GM04504 (cell line): ENCODE results near the gene PLXNA2.

Experiments
- DNase-seq: peaks from one replicate; pipeline ENCODE4 v3.0.0-alpha.2; 2012; ENCODE audit warnings: low read depth

The PLXNA2 gene

DNA sequence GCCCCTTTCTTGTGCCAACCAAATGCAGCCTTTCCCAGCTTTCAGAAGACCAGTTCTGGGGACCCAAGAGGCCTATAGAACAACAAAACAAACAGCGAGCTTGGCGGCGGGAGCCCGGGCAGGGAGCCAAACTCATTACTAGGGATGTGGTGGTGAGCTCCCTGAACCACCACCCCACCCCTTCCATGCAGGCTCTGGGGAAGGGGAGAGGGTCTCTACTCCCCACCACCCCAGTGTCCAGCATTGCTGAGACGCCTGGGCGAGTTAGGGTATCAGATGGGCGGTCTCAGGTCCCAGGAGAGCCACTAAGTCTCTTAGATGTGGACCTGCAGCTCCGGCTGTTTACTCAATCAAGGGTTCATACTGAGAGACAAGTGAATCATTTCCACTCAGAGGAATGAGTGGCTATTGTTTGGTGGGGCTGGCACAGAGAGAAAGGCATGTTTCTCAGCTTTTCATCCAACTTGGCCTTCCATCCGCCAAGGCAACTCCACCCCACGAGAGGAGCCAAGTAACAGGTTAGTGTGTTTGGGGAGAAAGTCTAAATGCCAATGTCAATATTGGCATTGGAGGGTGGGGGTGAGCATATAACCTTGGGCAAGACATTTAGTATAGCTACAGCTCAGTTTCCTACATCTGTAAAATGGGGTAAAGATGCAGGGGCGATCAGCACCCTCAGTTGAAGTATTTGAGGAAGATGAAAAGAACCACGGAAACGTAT is 40.9 kb downstream of the PLXNA2 start:
- no peak for DNase-seq

GRCh38 chr1:208202333-208202995 is 41.7 kb downstream of the PLXNA2 start:
- DNase-seq, result no peak

GRCh38 chr1:208201229-208201628 is 43.0 kb downstream of the PLXNA2 start:
- DNase-seq, result peak; percentile 91

GRCh38 chr1:208200116-208200515 is 44.1 kb downstream of the PLXNA2 start:
- no peak for DNase-seq

GRCh38 chr1:208198236-208198635 is 45.9 kb downstream of the PLXNA2 start:
- DNase-seq, result no peak

DNA sequence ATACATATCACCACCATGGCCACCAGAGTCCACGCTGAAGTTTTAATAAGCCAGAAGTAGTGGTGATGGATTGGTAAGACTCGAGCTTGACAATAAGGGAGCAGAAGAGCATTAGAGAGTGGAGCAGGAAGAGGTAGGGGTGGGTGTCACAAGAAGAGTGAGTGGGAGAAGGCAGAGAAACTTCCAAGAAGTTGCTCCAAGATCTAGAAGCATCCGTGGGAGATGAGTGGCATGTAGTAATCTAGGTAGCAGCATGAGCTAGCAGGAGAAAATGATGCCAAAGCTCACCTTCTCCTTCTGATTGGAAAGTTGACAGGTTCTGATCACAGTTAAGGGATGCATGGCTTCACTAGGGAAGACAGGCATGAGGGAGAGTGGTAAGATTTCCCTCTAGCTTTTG is 49.2 kb downstream of the PLXNA2 start:
- DNase-seq, result no peak

DNA sequence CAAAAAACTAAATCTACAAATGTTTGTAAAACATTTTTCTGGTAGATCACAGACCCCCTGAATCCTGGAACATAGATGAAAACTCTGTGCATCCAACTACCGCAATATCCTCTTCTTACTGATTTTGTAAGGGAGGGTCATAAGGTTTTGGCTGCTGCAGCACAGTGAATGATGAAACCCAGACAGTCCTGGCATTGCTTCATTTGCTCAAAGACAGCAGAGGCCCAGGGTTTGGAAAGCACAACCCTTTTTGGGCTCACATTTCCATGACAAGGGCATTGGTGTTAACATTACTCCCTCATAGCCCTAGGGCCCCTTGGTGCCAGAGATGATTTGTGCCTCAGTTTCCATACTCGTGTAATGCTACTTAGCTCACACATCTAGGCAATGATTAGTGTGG is 51.2 kb downstream of the PLXNA2 start:
- DNase-seq, result no peak

GRCh38 chr1:208190784-208191183 is 53.4 kb downstream of the PLXNA2 start:
- no peak for DNase-seq

GRCh38 chr1:208189716-208190115 is 54.5 kb downstream of the PLXNA2 start:
- DNase-seq, result no peak

GRCh38 chr1:208189183-208189582 is 55.0 kb downstream of the PLXNA2 start:
- DNase-seq, result no peak

DNA sequence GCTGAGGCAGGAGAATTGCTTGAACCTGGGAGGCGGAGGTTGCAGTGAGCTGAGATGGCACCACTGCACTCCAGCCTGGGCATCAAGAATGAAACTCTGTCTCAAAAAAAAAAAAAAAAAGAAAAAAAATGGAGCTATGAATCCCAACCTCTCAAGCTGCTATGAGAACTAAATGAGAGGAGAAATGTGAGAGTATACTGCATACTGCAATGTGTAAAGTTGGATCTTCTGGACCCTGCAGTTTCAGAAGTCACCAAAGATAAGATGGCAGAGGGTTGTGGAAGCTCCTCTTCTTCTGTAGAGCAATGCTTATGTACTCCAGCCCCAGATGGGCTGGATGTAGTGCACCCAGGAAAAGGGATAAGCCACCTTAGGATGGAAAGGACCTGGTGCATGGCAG is 55.6 kb downstream of the PLXNA2 start:
- DNase-seq, result no peak

- DNase-seq, result no peak
Observed at GRCh38 chr1:208187499-208188041, 56.6 kb downstream of the PLXNA2 start.

DNA sequence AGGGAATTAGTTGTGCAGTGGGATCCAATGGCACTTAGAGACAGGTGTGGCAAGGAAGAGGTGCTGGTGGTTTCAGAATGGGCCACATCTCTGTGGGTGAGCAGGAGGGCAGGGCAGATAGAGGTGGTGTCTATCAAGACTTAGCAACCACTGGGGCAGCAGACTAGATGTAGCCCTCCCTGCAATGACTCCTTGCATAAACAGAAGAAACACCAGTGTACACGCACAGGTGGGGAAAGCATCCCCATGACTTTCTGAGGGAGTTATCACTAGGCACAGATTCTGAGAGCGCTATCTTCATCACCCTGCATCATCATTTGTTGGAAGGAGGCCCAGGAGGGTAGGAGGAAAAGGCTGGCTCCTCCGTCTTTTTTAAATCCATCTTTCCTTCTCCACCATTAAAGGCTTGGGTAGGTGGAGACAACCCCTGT is 58.4 kb downstream of the PLXNA2 start:
- DNase-seq, result no peak

DNA sequence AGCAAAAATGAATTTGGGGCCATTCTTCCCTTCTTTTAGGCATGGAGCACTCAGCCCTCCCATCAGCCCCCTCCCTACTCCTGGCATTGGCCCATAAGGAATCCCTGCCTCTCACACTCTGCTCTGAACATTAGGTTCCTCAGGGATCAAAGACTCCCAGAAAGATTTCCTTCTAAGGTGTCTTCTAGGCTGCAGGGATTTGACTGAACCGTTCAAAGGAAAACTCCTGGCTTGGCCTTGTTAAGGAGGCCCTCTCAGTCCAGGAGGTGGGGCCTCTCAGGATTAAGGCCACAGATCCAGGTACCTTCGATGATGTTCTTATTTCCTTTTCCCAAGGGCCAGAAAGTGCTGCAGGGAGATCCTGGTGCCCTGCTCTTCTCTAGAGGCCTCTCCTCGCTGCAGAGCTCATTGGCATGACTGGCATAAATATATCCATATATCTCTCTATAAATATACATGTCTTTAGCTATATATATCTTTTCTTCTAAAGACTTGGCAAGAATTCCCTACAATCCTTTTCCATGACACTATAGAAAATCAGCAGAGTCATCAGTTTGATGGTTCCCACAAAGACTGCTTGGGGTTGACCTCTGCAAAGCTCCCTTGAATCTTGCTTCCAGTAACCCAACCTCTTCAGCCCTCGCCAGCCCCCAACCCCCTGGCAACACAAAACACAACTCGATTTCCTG is 59.1 kb downstream of the PLXNA2 start:
- no peak for DNase-seq

GRCh38 chr1:208183977-208184911 is 59.9 kb downstream of the PLXNA2 start:
- peak; percentile 96 for DNase-seq

- no peak for DNase-seq
Observed at GRCh38 chr1:208182880-208183645, 61.1 kb downstream of the PLXNA2 start.

GRCh38 chr1:208181364-208181763 is 62.8 kb downstream of the PLXNA2 start:
- DNase-seq, result no peak

DNA sequence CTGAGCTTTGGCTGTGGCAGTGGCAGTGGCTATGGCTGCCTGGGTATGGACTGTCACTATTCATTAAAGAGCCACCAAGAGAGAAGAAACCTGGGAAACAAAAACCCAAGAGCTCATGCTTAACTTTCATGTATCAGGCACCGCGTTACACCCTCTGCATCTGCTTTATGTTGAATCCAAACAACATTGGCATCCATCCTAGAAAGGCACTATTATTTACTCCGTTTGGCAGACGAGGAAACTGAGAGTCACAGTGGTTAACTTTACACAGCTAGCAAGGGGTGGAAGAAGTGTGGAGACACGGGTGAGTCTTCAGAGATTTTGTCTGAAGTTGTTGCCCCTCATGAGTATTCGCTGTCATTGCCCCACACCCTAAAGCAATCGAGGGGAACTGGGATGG is 63.8 kb downstream of the PLXNA2 start:
- no peak for DNase-seq

- no peak for DNase-seq
Observed at GRCh38 chr1:208179961-208180409, 64.2 kb downstream of the PLXNA2 start.

DNA sequence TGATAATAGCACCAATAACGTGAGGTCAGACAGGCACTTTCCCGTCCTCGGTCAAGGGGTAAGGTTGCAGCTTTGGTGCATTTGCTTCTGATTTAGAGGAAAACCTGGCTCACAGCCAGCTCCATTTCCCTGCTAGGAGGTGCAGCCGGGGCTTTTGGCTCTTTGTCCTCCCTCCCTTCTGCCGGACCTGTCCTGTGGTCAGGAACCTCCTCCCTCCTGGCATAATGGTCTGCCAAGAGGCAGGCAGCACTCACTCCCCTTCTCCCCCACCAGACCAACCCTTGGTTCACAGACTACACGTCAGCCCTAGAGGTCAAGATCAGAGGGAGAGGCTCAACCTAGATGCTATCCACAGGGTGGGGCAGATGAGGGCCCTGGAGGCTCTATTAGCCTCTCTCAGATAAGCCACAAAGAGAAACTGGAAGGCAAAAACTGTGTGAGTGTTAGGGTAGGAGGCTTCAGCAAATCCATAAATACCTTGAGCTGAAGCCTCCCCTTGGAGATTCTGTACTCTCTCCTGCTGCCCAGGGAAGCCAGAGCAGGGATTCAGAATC is 64.8 kb downstream of the PLXNA2 start:
- DNase-seq, result no peak

DNA sequence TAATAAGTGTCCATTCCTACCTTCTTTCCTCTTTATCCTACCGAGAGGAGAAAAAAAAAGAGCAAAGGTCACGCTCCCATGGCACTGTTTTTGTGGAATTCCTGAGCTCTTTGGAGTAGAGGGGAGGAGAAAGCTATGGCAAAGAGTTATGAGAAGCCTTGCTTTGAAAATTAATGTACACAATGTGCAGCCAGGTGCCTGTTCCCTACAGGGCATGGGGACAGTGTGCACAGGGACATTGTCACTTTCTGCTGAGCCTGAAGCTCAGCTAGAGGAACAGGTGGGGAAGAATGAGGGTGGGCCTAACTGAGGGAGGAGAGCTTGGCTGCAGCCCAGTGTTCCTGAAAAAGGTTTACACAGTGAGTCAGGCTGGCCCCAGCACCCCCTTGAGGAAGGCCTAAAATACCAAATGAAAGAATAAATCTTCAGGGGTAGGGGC is 66.1 kb downstream of the PLXNA2 start:
- no peak for DNase-seq
